NCI-H2081 treated with DMSO at 0.1 percent for 48 hours (cell line): ENCODE data around the gene ABCA4.
"Not testable (repeated sequence)": the region's sequence is repeated elsewhere in the genome, so short reads cannot be mapped to it uniquely, and the experiment has no call there.

Experiments used
- DNase-seq: peaks from one replicate; lab custom pipeline; 2025; lab: John Stamatoyannopoulos, UW

Gene ABCA4

GRCh38 chr1:94004924-94005323 lies 116.0 kb downstream of the ABCA4 start:
- no peak for DNase-seq

DNA sequence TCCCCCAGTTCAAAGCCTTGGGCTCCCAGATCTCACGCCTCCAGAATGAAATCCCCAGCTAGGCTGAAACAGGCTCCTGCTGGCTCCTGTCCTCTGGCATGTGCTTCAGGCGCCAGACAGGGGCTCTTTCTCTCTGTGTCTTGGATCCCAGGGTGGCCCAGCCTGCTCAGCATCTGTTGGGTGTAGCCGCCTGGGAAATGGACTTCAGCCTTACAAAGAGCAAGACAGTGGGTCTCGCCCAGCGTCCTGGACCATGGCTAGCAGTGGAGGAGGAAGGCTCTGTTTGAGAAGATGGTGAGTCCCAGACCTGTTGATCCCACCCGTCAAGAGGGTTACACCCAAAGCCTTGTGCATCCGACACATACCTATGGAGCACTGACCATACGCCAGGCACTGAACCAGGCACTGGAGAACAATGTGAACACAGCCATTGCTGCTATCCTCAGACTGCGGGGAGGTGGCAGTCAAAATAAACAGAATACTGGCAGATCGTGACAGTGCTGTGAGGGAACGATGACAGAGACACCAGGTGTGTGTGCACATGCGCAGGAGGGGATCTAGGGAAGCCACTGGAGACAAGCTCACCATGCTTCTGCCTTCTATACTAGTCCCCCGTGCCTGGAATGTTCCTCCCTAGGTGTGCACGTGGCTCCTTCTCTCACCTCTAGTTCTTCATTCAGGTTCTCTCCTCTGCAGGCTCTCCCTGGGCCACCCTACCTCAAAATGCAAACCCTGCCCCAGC lies 118.7 kb downstream of the ABCA4 start:
- no peak for DNase-seq

DNA sequence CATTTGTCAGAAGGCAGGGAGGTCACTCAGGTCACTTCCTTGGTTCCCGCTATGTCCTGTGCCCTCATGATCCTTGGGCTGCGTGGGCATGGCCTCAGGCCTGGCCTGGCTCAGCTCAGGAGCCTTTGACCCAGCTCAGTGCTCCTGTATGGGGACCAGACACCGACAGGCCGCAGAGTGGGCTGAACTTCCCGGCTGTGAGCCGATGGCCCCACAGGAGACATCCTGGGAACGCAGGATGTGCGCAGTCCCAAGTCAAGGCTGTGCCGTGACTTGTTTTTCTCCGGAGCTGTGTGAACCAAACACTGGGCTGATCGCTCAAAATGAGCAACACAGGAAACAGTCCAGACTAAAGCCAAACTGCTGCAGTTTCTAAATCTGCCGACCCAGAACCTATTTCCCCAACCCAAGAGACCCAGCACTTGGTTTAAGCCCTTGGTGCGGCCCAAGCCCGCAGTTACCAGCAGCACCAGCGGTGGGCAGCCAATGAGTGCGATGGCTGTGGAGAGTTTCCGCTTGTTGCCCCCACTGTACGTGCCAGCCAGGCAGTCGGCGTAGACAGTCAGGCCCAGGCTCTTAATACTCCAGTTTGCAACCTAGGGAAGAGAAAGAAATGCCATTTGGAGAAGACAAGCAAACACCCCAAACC lies 119.4 kb downstream of the ABCA4 start:
- DNase-seq, result no peak

- no peak for DNase-seq
These were observed 120.3 kb downstream of the ABCA4 start for GRCh38 chr1:94000510-94001282.

DNA sequence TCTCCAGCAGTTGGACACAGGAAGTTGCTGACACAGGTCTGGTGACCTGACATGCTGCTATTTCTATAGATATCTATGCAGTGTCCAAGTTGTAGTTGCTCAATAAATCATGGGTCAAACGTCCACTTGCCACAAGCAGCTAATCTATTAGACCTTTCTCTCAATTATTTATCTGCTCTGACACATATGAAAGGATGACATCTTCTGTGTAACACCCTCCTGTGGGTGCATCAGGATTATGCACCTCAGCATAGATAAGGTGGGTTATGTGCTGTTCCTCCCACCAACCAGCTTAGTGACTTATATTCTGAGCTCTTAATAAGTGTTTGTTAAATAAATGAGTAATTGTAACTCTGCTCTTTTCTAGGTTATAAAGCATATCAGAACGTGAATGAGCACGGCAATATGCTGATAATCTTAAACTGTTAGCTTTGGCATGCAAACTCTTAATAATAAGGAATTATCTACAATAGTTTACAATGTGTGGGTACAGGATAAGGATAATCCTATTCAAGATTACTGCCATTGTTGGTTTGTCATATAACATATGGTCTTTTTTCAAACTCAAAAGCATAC lies 121.0 kb downstream of the ABCA4 start:
- DNase-seq, result no peak

DNA sequence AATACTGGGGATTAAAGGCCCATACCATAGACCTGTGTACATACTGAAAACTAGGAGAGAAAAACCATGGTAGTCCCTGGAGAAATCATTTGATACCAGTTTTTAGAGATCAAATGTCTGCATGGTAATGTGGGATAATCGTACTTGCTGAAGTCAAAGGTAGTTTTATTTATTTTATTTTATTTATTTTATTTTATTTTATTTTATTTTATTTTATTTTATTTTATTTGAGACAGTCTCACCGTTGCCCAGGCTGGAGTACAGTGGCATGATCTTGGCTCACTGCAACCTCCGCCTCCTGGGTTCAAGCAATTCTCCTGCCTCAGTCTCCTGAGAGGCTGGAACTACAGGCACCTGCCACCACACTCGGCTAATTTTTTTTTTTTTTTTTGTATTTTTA lies 122.4 kb downstream of the ABCA4 start:
- not testable (repeated sequence) for DNase-seq

DNA sequence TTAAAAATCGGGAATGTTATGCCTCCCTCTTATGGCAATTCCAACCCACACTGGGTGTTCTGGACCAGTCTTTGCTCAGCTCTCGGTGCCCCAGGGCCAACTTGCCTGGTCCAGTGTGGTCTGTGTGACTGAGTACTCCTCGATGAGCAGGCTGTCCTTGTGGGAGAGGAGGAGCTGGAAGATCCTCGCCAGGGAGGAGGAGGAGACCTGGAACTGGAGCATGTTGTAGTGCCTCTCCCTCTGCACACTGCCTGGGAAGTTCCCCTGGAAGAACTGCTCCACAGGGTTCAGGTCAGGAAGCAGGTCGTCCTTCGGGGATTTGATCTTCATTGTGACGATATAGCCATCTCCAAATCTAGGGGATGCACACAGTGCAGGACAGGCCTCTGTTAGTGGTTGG lies 123.2 kb downstream of the ABCA4 start:
- DNase-seq, result no peak

GRCh38 chr1:93995837-93996536 lies 125.0 kb downstream of the ABCA4 start:
- DNase-seq, result no peak

DNA sequence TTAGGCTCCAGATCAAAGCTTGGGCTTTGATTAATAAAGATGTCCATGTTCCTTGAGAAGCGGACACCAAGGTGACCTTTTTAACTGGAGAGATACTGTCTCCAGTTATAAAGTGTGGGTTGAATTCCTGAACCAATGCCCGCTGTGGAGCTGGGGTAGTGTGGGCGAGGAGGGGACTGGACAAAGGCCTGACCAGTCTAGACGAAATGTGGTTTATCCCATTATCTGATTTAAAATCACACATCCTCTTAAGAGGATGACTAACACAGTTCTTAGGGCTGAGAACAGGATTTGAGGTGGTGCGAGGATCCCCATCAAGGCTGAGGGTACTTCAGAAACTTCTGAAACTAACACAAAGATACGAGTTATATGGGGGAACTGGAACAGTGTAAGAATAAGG lies 127.2 kb downstream of the ABCA4 start:
- no peak for DNase-seq

DNA sequence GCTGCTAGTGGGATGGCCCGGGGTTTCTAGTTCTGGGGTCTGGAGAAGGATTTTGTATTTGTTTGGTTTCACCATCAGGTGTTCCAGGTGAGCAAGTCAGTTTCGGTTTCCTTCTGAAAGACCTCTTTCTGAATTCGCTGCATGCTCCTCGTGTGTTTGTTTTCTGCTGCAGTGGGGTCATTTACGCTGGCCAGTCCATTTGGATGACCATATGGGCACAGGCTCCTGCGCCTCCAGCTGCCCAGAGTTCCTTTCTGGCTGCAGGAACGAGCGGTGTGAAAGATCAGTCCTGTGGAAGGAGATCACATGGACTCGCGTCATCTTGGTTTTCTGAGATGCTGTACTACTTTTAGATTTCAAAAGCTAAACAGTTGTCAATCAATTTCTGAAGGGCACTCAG lies 128.0 kb downstream of the ABCA4 start:
- DNase-seq, result no peak

DNA sequence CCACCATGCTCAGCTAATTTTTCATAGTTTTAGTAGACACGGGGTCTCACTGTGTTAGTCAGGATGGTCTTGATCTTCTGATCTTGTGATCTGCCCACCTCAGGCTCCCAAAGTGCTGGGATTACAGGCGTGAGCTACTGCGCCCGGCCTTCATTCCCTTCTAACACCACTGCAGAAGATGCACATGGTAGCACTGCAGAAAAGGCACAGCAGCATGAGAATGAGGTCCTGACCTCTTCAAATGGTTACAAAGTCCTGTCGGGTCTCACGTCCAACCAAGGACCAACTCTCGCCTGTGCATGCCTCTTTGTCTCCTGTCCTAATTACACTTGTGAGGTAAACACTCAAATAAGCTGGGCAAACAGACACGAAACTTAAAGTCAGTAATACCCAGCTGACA lies 128.8 kb downstream of the ABCA4 start:
- no peak for DNase-seq

DNA sequence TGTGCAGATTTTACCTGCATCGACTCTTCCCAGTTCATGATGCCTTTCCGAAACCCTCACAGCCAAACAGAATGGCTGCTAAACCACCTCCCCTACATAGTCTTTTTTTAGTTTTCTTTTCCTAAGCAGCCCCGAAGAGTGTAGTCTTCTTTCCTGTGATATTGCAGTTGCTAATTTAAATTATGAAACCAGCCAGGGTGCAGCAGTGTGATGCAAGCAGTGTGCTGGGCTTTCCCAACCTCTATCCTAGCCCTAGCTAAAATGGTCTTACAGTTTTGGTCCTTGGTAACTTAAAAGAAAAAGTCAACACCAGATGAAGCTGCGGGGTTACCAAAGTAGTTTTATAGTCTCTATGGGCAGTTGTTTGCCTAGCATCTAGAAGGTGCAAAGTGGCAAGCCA lies 129.7 kb downstream of the ABCA4 start:
- DNase-seq, result no peak

DNA sequence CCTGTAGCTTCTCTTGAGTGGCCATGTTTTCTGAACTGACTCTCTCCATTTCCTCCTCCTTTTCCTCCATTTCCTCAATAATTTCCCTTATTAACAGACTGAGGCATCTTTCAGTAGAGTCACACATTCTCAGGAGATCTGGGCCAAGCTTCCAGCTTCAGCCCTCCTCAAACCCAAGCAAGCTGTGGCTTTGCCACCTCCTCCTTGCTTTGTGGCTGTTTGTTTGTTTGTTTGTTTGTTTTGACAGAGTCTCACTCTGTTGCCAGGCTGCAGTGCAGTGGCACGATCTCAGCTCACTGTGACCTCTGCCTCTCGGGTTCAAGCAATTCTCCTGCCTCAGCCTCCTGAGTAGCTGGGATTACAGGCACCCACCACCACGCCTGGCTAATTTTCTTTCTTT lies 130.5 kb downstream of the ABCA4 start:
- DNase-seq, result not testable (repeated sequence)

GRCh38 chr1:93990010-93990409 lies 130.9 kb downstream of the ABCA4 start:
- DNase-seq, result no peak

- no peak for DNase-seq
These were observed 131.3 kb downstream of the ABCA4 start for GRCh38 chr1:93989601-93990000.

- no peak for DNase-seq
These were observed 132.2 kb downstream of the ABCA4 start for GRCh38 chr1:93988634-93989350.

GRCh38 chr1:93981274-93981667 lies 139.7 kb downstream of the ABCA4 start:
- DNase-seq, result no peak

GRCh38 chr1:93980320-93981273 lies 140.4 kb downstream of the ABCA4 start:
- no peak for DNase-seq

GRCh38 chr1:93979718-93980319 lies 141.1 kb downstream of the ABCA4 start:
- no peak for DNase-seq
